ENCODE results near the gene ACTR6.

GRCh38 chr12:100193085-100193484 lies 7.5 kb upstream of the ACTR6 start:
- no peak for TF ChIP-seq CTCF (conservative IDR thresholded peaks at IDR 0.05; ENCODE audit: low read length)
- no peak for TF ChIP-seq EZH2phosphoT487 (IDR thresholded peaks at IDR 0.05; ENCODE audit: borderline replicate concordance)

Data from Loucy (cell line).